Endothelial cell of umbilical vein (primary cell): ENCODE data around the gene ZNF511.

Experiments
- CTCF ChIP-seq, 2 donors: IDR thresholded peaks; 1 replicate in 1 of 2; 2 replicates in 1 of 2; pipeline ENCODE4 v1.5.1; 2011; ENCODE audit warnings: low read length in 2 of 2, mild to moderate bottlenecking in 2 of 2, moderate library complexity in 2 of 2, control low read depth in 1 of 2, inconsistent platforms in 1 of 2, low read depth in 1 of 2; ENCODE audit not compliant: insufficient read depth in 1 of 2; ENCODE audit errors: extremely low read depth in 1 of 2
- EZH2 ChIP-seq: IDR thresholded peaks from 2 replicates; pipeline ENCODE4 v1.6.1; 2012; ENCODE audit warnings: borderline replicate concordance, low read depth, mild to moderate bottlenecking, moderate library complexity, low read length, inconsistent platforms; ENCODE audit not compliant: severe bottlenecking
- POLR2A ChIP-seq: IDR thresholded peaks from 2 replicates; pipeline ENCODE4 v1.6.1; 2012; ENCODE audit warnings: low read depth, mild to moderate bottlenecking, control low read depth, low read length
- POLR2AphosphoS5 ChIP-seq: IDR thresholded peaks from 2 replicates; pipeline ENCODE4 v1.6.1; 2012; ENCODE audit warnings: low read depth, mild to moderate bottlenecking, control low read depth, low read length, moderate library complexity; ENCODE audit not compliant: insufficient read depth

GRCh38 chr10:133314911-133315310, 6.2 kb downstream of the ZNF511 start:
- no peak for TF ChIP-seq CTCF (IDR thresholded peaks at IDR 0.05; ENCODE audit: extremely low read depth in 1 of 2, insufficient read depth in 1 of 2, low read depth in 1 of 2, low read length in 2 of 2)
- no peak for TF ChIP-seq POLR2AphosphoS5
- TF ChIP-seq POLR2A = no peak
- TF ChIP-seq EZH2 = no peak
